GM19035 (cell line): ENCODE data around the gene MARCHF6.
"Not testable (repeated sequence)": the region's sequence is repeated elsewhere in the genome, so short reads cannot be mapped to it uniquely, and the experiment has no call there.

Experiments
- ATAC-seq: cut with Tn5 transposase; IDR thresholded peaks from one replicate; pipeline ENCODE4 v1.9.1; 2021; ENCODE audit not compliant: unreplicated experiment

Gene MARCHF6

DNA sequence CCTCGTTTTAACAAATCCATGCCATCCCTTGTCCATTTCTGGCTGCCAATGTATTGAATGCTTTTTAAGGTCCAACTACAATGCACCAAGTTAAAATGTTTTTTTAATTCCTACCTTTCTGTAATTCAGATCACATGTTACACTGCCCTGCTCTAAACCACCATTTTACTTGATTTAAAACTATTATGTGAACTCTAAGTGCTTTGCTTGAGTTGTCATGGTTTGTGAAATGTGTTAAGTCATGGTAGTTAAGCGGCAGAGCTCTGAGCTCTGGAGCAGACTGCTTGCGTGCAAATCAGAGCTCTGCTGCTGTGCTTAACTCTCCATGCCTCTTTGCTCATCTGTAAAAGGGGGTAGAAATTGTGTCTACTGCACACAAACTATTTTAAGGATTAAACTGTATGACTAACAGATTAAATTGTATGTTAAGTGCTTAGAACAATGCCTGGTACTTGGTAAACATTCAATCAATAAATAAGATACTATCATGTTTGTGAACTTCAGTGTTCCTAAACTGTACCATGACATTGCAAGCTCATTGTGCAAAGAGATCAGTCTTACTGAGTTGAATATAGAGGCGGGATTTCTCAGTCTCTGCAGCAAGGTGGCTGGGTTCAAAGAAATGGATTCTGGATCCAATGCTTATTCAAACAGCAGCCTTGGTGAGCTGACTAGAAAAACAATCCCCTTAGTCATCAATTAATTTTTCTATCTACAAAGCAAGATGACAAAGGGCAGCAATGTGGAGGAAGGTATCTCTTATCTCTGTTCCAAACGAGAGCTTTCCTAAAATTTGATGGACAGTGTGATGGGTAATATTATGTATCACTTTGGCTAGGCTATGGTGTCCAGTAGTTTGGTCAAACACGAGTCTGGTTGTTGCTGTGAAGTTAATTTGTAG is 29.7 kb upstream of the MARCHF6 start:
- ATAC-seq: no peak

DNA sequence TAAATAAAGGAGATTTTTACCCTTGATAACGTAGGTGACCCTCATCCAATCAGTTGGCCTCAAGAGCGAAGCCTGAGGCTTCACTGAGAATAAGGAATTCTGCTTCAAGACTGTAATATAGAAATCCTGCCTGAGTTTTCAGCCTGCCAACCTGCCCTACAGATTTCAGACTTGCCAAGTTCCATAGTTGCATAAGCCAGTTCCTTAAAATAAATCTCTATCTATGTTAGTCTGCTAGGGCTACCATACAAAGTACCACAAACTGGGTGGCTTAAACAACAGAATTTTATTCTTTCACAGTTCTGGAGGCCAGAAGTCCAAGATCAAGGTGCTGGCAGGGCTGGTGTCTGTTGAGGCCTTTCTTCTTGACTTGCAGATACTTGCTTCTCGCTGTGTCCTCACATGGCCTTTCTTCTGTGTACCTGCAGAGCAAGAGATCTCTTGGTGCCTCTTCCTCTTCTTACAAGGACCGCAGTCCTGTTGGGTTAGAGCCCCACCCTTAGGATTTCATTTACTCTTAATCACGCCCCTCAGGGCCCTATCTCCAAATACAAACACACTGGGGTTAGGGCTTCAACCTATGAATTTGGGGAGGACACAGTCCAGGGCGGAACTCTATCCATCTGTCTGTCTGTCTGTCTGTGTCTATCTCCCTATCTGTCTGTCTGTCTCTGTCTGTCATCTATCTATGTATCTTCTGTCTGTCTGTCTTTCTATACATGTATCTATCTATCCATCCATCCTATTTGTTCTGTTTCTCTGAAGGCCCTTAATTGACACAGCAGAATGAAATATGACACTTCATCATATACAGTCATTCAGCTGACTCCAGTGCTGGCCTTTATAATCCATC is 28.8 kb upstream of the MARCHF6 start:
- no peak for ATAC-seq

DNA sequence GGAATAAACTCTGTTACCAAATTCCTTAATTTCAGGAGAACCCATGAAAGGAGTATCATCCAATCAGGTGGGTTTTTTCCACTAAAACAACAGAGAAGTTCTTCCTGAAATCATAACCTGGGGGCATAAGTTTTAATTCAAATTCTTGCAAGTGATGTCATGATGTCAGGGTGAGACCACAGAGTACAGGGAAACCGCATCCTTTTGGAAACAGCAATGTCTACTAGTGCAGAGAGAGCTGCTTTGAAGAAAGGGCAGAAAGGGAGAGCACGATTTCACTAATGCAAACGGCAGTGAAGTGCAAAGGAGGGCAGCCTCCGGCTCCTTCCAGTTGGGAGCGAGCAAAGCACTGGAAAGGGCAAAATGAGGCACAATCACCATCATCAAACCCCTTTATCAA is 25.2 kb upstream of the MARCHF6 start:
- no peak for ATAC-seq

DNA sequence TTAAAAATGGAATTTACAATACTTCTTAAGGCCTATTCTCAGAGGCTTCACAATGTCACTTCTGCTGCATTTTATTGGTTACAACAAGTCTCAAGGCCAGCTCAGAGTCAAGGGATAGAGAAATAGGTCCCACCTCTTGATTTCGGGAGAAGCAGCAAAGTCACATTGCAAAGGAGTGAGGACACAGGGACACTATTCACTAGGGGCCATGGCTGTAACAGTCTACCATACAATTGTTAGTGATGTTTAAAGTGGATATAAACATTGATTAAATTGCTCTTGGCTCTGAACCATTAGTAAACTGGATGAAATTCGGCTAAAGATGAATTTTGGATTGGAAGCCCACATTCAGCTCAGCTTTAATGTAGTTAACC is 24.1 kb upstream of the MARCHF6 start:
- ATAC-seq: no peak

DNA sequence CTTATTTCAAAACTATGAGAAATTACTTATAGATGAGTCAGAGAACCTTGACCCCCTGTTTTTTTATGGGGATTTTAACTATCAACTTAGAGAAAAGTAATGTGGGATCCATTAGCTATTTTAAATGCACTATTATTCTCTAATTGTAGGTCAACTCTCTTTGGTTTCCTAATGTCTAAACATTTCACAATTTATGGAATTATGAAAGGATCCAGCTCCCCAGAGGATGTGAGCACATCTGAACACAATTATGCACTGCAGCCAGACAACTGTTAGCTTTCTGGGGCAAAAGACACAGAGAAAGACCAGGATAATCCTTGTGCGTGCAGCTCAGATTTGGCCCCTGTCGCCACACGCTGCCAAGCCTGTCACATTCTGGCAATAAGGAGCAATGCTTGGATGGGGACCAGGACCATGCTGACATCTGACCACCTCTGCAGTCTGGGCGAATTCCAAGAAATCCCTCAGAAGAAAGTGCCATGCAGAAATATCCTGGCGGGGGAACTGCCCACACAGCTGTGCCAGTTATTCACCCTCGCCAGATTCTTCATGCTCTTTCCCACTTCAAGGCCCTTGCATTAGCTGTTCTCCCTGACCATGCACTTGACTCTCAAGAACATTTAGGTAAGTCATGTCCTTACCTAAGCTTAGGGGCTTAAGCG is 23.5 kb upstream of the MARCHF6 start:
- ATAC-seq: no peak

DNA sequence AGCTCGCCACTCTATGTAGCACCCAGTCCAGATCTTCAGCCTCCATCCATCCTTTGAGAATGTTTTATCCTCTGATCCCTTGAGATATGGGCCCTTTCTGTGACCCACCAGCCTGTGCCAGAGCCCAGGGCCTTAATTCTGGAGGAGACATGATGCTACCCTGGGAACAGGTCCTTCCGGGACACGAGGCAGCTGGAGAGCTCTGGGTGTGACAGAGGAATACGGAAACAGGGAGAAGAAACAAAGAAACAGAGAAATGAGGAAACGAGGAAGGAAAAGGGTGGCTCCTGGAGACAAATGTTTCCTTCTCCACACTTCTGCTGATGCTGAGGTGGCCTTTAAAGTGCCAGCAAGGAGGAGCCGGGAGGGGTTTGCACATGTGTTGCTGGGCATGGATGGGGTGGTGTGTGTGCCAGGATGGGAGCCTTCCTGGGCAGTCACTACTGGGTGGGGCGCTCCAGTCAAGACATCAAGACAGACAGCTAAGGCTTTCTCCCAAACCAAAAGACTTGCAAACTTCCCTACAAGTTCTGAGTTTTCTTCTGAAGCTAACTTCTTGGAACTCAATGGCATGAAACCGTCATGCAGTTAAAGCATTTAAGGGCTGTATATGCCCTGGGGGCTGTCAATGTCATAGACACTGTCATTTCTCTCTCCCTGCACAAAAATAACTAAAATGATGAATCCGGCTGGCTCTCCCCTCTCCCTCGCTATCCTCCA is 22.8 kb upstream of the MARCHF6 start:
- no peak for ATAC-seq

DNA sequence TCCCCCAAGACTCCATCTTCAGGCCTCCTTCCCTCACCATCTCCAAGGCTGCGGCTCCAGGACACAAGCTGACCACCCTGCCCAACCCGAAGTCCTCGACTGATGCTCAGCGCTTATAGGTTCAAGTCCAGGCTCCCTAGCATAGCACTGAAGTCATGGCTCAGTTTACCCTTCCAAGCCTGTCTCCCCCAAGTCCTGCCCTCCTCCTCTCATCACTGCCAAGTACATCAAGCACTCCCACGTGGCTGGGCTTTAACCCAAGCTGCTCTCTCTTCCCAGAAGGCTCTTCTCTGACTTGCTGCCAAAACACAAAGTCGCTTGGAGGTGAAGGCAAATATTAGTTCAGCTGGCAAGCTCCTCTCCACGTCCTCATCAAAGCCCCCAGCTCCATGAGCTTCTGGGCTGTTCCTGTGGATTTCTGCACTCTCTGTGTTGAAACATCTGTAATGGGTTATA is 22.1 kb upstream of the MARCHF6 start:
- no peak for ATAC-seq

DNA sequence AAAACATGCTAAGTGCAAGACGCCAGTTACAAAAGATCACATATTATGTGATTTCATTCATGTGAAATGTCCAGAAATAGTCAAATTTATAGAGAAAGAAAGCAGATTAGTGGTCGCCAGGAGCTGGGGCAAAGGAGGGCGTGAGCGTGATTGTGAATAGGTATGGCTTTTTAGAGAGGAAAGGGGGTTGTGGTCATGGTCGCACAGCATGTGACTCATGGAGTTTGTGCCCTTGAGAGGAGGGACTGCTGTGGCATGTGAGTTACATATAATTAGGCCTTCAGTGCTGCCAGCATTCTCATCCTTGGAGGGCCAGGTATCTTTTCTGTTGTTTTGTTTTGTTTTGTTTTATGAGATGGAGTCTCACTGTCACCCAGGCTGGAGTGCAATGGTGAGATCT is 21.2 kb upstream of the MARCHF6 start:
- ATAC-seq: no peak

DNA sequence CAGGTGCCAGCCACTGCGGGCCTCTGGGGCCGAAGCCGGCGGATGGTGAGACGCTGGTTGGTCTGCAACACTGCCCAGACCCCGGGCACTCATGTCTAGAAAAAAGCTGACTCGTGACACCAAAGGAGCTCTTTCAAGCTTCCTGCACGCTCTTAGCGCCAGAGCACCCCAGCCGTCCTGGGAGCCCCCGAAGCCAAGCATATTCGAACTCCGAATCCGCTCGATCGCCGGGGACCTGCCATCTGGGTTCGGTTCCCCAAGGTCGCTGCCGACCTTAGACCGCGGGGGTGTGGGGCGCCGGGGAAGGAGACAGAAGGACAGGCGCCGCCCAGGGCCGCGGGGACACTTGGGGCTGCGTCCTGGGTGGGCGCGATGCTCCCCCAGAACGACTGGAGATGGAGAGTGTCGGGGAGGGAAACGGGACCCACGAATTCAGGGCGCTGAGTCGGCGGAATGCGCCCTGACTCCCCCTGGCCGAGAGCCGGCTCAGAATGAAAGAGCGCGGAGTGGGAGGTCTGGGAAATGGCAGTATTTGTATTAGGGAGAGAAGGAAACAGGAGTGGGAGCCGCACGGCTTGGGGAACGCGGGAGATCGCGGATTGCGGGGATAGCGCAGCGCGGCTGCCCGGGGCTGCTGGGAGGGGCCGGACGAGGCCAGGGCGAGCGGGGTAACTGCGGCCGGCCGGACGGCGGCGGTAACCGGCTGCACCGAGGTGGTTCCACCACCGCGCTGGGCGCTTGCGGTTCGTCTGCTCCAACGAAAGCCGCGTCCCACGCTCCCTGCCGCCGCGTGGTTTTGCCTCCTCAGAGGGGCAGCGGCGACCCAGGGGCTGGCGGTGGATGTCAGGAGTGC is 20.1 kb upstream of the MARCHF6 start:
- ATAC-seq: peak; percentile 73

DNA sequence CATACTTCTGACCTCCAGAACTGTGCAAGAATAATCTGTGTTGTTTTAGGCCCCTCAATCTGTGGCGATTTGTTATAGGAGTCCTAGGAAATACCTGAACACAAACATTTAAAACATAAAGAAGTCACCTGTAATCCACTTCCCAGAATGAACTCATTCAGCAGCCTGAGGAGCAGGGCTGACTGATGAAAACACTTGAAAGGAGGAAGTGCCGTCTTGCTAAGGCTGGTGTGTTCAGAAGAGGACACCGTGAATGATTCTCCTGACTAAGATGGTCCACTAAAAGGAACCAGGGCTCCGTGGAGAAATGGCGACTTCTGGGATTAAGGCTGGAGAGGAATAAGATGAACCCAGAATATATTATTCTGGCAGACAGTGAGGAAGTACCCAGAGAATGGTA is 18.7 kb upstream of the MARCHF6 start:
- ATAC-seq: no peak

DNA sequence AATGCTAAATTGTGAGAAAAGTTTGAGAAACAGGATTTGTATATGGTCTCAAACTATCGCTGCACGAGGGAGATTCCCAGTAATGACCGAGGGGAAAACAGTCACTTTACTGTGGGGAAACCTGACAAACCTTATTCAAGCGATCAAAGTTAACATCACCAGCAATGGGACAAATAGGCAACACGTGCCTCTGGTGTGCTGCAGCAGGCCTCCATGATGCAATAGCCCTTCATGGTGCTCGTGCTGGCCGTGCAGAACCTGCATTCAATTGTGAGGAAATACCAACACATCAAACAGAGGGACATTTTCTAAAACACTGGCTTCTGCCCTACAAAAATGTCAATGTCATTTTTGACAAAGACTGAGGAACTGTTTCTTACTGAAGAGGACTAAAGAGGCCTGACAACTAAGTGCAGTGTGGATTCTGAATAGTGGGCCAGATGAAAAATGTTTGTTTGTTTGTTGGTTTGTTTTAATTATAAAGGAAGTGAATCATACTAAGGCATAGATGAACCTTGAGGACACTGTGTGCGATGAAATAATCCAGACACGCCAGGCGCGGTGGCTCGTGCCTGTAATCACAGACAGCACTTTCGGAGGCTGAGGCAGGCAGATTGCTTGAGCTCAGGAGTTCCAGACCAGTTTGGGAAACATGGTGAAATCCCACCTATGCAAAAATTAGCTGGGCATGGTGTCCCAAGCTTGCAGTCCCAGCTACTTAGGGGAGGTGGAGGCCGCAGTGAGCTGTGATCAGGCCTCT is 17.6 kb upstream of the MARCHF6 start:
- ATAC-seq: no peak

DNA sequence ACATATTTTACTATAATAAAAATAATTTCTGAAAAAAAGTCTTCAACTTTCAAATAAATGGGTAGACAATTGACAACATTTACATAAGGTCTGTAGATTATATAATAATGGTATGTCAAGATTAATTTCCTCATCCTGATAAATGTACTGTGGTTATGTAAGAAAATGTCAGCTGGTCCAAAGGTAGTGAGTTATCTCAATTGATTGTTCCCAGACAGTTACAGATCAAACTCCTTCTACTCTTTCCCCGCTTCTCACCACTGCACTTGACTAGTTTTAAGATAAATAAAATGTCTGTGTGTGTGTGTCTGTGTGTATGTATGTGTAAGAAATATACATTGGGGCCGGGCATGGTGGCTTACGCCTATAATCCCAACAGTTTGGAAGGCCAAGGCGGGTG is 16.4 kb upstream of the MARCHF6 start:
- no peak for ATAC-seq

DNA sequence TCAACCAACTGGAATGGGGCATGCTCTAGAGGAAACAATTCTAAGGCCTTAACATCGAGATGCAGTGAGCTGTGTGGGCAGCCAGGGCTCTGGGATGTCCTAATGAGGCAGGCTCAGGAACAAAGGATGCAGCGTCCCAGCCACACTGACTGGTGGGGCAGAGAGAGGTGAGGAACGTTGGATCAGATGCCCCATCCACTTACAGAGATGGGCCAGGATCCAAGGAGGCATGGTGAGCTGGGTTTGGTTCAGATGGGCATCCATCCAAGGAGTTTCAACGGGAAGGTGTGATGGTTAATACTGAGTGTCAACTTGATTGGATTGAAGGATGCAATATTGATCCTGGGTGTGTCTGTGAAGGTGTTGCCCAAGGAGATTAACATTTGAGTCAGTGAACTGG is 15.5 kb upstream of the MARCHF6 start:
- no peak for ATAC-seq

DNA sequence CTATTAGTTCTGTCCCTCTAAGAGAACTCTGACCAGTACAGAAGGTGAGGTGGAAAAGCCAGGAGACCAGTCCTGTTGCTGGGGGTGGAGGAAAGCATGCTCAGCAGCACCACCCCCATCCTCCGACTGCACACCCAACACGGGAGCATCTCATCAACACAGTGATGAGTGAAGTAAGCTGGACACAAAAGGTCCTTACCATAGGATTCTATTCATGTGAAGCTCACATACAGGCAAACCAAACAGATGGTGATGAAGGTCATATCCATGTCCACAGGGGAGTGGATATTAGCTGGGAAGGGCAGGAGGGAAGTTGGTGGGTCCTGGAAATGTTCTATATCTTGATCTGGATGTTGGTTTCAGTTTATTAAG is 14.8 kb upstream of the MARCHF6 start:
- ATAC-seq: no peak

DNA sequence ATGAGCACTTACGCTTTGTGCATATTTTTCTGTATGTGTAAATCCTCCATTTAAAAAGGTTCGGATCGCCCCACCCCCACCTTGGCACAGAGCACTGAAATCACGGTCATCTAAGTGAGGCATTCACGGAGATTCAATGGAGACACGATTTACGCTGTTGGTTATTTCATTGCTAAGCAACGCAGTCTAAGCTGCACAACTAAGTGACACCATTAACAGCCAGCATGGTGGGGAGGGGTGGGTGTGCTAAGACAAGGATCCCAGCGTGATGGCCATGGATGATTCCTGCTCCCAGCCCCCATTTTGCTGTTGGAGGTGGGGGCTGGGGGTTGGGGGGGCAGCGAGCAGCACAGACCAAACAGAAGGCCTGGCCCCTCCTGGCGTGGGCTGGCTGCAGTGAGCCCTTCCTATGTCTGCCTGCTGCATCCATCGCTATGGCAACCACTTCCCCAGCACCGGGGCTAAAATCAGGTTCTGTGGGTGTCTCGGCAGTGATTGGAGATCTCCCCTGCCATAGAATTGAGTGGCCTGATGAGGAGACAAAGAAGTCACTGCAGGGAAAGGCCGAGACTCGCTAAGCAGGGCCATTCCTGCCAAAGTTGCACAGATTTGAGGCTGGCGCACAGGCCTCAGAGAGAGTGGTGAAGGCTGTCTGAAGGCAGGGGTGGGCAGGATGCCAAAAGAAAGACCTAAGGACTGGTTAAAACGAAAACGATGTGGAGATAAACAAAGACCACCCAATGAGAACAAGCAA is 14.3 kb upstream of the MARCHF6 start:
- ATAC-seq: no peak

DNA sequence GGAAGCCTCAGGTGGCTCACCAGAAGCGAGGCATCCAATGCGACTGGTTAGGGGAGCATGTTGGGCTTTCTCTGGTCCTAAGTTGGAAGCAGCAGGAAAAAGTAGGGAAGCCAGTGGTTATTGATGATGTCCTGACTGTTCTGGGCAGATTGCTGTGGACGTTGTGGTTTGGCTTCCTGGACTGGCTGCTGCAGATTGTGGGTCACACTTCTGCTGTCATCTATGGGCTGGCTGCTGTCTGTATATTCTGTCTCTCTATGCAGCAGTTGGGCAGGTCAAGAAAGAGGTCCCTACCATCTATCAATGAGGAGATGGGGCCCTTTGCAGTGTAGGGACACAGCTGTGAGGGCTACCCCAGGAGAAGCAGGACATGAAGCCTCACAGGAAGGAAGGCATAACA is 13.5 kb upstream of the MARCHF6 start:
- no peak for ATAC-seq

DNA sequence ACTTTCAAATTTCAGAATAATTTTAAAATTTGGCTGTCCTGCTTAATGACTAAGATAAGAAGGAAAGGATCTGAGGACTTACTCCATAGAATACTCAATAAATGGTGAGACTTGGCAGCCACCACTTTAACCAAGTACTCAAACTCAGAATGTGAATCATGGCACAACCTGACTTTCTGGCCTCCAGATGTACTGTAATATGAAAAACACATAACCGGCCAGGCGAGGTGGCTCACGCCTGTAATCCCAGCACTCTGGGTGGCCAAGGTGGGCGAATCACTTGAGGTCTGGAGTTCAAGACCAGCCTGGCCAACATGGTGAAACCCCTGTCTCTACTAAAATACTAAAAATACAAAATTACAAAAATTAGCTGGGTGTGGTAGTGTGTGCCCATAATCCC is 10.0 kb upstream of the MARCHF6 start:
- no peak for ATAC-seq

DNA sequence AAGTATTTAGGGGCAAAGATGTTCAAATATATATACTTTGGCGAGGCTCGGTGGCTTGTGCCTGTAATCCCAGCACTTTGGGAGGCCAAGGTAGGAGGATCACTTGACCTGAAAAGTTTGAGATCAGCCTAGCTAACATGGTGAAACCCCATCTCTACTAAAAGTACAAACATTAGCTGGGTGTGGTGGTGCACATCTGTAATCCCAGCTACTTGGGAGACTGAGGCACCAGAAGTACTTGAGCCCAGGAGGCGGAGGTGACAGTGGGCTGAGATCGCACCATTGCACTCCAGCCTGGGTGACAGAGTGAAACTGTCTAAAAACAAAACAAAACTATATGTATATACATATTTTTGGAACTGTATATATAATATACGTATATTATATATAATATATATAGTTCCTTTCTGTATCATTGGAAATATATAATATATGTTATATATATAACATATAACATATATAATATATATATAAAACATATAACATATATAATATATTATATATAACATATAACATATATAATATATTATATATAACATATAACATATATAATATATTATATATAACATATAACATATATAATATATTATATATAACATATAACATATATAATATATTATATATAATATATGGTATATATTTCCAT is 8.9 kb upstream of the MARCHF6 start:
- not testable (repeated sequence) for ATAC-seq
